Right lobe of liver (tissue), 4 donors: ENCODE measurements around the gene AQP10.

Source experiments
- POLR2A ChIP-seq: fragments of 450-650 bp; IDR thresholded peaks from one replicate; pipeline ENCODE4 v1.6.1; 2017; ENCODE audit warnings: antibody characterized with exemption, mild to moderate bottlenecking
- TF ChIP-seq, protein P1 (sequence below), 4 donors: fragments of 200-600 bp in 3 of 4; fragments of 450-650 bp in 1 of 4; IDR thresholded peaks; one replicate each; pipeline versions ENCODE4 v1.5.1 to v1.8.0; 2016 to 2022; ENCODE audit warnings: antibody characterized with exemption in 4 of 4, mild to moderate bottlenecking in 2 of 4
- donor health status: DM: no; HTN: no; CAD: no.
- donor health status: DM: no; HTN: no; CAD: no.
- donor health status: DM: no; HTN: yes; CAD: no.

DNA sequence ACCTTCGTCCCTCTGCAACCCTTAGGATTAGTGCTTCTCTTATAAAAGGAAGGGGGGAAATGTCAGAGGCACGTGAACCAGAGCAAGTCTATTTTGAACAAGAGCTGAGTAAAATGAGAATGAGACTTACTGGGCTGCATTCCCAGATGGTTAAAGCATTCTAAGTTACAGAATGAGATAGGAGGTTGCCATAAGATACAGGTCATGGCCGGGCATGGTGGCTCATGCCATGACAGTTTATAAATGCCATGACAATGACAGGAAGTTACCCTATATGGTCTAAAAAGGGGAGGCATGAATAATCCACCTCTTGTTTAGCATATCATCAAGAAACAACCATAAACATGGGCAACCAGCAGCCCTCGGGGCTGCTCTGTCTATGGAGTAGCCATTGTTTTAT lies 2.5 kb upstream of the AQP10 start:
- TF ChIP-seq, protein P1, sequence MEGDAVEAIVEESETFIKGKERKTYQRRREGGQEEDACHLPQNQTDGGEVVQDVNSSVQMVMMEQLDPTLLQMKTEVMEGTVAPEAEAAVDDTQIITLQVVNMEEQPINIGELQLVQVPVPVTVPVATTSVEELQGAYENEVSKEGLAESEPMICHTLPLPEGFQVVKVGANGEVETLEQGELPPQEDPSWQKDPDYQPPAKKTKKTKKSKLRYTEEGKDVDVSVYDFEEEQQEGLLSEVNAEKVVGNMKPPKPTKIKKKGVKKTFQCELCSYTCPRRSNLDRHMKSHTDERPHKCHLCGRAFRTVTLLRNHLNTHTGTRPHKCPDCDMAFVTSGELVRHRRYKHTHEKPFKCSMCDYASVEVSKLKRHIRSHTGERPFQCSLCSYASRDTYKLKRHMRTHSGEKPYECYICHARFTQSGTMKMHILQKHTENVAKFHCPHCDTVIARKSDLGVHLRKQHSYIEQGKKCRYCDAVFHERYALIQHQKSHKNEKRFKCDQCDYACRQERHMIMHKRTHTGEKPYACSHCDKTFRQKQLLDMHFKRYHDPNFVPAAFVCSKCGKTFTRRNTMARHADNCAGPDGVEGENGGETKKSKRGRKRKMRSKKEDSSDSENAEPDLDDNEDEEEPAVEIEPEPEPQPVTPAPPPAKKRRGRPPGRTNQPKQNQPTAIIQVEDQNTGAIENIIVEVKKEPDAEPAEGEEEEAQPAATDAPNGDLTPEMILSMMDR (IDR thresholded peaks at IDR 0.05) = no peak
- no peak for TF ChIP-seq POLR2A
